ENCODE data around the gene LAGE3.

The LAGE3 gene

DNA sequence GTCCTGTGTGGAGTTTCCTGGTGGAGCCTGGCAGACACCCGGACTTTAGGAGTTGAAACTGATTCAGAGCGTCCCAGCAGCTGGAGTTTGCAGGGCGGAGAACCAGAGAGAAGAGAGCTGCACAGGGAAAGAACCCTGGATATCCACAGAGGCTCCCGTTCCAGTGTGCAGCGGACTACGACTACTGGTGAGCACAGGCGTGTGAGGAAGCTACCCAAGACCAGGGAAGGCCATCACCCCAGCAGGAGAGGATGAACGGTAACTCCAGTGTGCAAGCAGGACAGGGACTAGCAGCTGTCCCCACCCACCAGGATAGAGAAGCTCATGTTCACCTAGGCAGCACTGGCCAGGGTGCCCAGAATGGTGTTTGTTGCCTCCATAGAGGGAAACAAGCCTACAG lies 2.3 kb downstream of the LAGE3 start:
- TF ChIP-seq, protein P1, sequence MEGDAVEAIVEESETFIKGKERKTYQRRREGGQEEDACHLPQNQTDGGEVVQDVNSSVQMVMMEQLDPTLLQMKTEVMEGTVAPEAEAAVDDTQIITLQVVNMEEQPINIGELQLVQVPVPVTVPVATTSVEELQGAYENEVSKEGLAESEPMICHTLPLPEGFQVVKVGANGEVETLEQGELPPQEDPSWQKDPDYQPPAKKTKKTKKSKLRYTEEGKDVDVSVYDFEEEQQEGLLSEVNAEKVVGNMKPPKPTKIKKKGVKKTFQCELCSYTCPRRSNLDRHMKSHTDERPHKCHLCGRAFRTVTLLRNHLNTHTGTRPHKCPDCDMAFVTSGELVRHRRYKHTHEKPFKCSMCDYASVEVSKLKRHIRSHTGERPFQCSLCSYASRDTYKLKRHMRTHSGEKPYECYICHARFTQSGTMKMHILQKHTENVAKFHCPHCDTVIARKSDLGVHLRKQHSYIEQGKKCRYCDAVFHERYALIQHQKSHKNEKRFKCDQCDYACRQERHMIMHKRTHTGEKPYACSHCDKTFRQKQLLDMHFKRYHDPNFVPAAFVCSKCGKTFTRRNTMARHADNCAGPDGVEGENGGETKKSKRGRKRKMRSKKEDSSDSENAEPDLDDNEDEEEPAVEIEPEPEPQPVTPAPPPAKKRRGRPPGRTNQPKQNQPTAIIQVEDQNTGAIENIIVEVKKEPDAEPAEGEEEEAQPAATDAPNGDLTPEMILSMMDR (IDR thresholded peaks at IDR 0.05; ENCODE audit: low read length, missing control alignments), result no peak
- H3K4me3 ChIP-seq (replicated peaks; ENCODE audit: low read depth, low read length), result no peak overlapping the region
- no peak for DNase-seq (ENCODE audit: low read depth)

DNA sequence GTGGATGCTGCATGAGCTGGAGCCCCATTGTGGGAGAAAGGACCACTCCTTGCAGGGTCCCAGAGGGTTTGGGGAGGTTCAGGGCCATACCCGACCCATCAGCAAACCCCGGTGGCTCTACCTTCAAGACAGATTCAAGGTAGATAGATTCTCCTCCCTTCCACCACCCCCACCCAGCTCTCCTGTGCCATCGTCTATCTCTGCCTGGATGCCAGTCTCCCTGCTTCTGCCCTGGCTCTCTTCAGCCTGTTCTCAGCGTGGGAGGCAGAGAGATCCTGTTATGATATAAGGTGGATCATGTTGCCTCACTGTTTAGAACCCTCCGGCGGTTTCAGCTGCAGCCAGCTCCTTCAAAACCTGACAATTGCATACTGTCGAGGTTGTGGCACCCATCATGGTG lies 5.4 kb downstream of the LAGE3 start:
- no peak for DNase-seq (ENCODE audit: low read depth)
- TF ChIP-seq, protein P1 (IDR thresholded peaks at IDR 0.05; ENCODE audit: low read length, missing control alignments), result no peak
- H3K4me3 ChIP-seq (replicated peaks; ENCODE audit: low read depth, low read length), result no peak overlapping the region

DNA sequence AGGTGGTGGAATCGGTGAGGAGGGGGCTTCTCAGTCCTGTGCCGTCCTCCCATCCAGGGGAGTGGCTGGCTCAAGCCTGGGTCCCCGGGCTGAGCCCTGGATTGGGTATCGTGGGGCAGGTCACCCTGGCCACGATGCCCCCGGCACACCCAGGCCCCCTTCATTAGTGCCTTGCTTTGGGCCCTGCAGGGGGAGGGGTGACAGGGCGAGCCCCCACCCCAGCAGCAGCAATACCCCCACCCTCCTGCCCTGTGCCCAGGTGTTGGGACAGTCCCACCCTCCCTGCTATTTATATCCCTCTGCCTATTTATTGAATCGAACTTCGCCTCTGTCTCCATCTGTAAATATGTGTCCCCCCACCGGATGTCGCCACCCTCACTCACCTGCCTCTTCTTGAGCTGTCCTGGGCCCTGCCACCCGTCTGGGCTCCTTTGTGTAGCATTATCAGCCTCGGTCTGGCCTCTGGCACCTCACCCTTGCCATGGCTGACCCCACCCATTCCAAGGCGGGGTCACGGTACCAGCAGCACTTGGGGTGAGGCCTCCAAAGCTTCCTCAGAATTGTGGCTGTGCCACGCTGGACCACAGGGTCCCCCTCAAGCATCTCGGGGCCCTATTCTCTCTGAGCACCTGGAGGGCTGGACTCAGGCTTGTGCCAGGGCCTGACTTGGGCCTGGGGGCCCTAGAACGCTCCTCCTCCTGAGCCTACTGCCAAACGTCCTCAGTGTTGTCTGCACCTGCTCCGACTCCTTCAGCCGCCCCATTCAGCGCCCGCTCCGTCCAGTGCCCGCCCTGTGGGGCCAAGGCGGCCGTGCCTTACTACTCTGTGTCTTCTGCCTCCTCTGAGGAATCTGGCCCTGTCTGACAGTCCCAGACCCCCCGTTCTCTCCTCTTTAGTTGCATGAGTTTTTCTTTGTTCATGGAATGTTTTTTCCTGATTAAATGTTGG lies 6.1 kb downstream of the LAGE3 start:
- no peak for DNase-seq (ENCODE audit: low read depth)
- TF ChIP-seq, protein P1 (IDR thresholded peaks at IDR 0.05; ENCODE audit: low read length, missing control alignments), result no peak
- H3K4me3 ChIP-seq (replicated peaks; ENCODE audit: low read depth, low read length), result no peak overlapping the region

DNA sequence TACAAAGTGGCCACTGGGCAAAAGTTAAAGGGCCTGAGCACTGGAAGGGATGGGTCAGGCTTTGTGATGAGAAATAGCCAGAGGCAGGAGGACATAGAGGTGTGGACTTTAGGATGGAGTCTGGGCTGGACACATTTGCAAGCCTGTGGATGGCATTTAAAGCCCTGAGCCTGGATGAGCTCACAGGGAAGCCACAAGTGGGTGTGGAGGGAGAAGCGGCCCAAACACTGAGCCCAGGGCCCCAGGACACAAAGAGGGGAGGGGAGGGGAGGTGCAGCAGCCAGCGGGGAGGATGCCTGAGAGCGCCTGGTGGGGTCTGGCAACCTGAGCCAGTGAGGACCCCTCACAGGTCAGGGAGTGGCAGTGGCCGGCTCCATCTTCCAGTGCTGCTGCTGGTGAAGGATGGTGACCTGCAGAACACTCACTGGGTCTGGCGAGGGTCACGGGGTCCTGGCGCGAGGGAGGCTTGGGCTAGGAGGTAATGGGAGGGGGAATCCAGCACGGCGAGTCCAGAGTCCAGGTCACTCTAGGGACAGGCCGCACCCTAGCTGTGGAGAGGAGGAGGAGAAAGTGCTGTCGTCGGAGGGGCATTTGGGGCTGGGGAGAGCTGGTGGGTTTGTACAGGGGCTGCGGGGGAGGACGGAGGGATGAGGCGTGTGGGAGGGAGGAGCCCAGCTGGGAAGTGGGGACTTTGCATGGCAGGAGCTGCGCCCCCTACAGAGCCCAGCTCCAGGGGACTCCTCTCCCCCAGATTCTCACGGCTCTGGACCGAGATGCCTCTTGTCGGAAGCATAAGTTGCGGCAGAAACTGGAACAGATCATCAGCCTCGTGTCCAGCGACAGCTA lies 7.0 kb downstream of the LAGE3 start:
- TF ChIP-seq, protein P1 (IDR thresholded peaks at IDR 0.05; ENCODE audit: low read length, missing control alignments), result no peak
- no peak for DNase-seq (ENCODE audit: low read depth)
- no peak overlapping the region for H3K4me3 ChIP-seq (replicated peaks; ENCODE audit: low read depth, low read length)

DNA sequence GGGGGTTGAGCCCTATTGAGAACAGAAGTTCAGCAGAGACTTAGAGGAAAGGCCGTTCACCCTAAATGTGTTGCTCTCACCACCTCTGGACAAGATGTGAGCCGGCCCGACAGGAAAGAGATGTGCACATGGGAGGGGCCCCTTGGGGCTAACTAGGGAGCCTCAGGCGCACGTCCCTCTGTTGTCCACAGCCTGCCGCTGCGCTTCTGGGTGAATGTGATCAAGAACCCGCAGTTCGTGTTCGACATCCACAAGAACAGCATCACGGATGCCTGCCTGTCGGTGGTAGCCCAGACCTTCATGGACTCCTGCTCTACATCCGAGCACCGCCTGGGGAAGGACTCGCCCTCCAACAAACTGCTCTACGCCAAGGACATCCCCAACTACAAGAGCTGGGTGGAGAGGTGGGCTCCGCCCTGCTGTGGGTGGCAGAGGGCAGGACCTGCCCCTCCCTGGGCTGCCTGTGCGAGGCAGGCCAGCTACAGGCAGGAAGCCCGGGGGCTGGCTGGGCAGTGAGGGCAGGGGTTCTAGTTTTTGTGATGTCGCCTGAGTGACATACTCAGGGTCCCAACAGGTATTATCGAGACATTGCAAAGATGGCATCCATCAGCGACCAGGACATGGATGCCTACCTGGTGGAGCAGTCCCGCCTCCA lies 8.0 kb downstream of the LAGE3 start:
- no peak overlapping the region for H3K4me3 ChIP-seq (replicated peaks; ENCODE audit: low read depth, low read length)
- DNase-seq (ENCODE audit: low read depth), result no peak
- TF ChIP-seq, protein P1 (IDR thresholded peaks at IDR 0.05; ENCODE audit: low read length, missing control alignments), result no peak

DNA sequence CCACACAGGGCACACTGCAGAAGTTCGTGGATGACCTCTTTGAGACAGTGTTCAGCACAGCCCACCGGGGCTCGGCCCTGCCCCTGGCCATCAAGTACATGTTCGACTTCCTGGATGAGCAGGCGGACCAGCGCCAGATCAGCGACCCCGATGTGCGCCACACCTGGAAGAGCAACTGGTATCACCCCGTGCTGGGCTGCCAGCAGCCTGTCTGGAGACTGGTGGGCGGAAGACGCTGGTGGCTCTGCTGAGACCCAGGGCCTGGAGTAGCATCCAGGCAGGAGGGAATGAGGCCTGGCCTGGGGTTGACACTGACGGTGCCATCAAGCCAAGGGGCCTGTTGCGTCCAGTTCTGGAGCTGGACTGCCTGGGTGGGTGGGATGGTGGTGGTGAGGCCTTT lies 8.6 kb downstream of the LAGE3 start:
- no peak overlapping the region for H3K4me3 ChIP-seq (replicated peaks; ENCODE audit: low read depth, low read length)

More for the DNA sequence above, 8.6 kb downstream of the LAGE3 start:
- DNase-seq (ENCODE audit: low read depth), result no peak
- TF ChIP-seq, protein P1 (IDR thresholded peaks at IDR 0.05; ENCODE audit: low read length, missing control alignments), result no peak
